ENCODE measurements around the gene SIRPG.

The SIRPG gene

DNA sequence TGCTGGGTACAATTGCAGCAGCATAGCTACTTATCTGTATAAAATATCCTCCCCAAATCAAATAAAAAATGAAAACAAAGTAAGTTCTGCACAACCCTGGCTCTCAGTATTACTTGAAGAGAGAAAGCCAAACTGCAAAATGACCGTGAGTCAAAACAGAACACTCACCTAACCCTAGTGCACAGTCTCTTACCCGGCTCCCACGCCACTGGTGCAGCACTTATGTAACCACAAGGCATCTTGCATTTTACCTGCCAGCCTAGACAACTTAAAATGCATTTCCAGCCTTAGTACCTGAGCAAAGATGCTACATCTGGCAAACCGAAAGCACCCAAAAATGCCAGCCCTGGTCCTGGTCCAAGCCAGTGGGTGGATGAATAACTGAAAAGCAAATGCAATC lies 25.4 kb downstream of the SIRPG start:
- no peak overlapping the region for H3K4me3 ChIP-seq (replicated peaks; ENCODE audit: insufficient read depth, low read length)
- no peaks in the 10 kb centered on the region for H3K27me3 ChIP-seq (ENCODE audit: insufficient read depth, poor library complexity, severe bottlenecking)
- DNase-seq (ENCODE audit: low read depth in 1 of 2, low spot score in 1 of 2): no peak
- H3K27ac ChIP-seq (replicated peaks): no peak overlapping the region
- TF ChIP-seq, protein P1, sequence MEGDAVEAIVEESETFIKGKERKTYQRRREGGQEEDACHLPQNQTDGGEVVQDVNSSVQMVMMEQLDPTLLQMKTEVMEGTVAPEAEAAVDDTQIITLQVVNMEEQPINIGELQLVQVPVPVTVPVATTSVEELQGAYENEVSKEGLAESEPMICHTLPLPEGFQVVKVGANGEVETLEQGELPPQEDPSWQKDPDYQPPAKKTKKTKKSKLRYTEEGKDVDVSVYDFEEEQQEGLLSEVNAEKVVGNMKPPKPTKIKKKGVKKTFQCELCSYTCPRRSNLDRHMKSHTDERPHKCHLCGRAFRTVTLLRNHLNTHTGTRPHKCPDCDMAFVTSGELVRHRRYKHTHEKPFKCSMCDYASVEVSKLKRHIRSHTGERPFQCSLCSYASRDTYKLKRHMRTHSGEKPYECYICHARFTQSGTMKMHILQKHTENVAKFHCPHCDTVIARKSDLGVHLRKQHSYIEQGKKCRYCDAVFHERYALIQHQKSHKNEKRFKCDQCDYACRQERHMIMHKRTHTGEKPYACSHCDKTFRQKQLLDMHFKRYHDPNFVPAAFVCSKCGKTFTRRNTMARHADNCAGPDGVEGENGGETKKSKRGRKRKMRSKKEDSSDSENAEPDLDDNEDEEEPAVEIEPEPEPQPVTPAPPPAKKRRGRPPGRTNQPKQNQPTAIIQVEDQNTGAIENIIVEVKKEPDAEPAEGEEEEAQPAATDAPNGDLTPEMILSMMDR (IDR thresholded peaks at IDR 0.05; ENCODE audit: insufficient read depth, low read length): no peak
- TF ChIP-seq SPI1 (IDR thresholded peaks at IDR 0.05; ENCODE audit: borderline replicate concordance, low read depth) (no peak), POLR2AphosphoS5 (IDR thresholded peaks at IDR 0.05; ENCODE audit: low read depth) (no peak), GABPA (IDR thresholded peaks at IDR 0.05; ENCODE audit: low read depth) (no peak)
- TF ChIP-seq, protein P2, sequence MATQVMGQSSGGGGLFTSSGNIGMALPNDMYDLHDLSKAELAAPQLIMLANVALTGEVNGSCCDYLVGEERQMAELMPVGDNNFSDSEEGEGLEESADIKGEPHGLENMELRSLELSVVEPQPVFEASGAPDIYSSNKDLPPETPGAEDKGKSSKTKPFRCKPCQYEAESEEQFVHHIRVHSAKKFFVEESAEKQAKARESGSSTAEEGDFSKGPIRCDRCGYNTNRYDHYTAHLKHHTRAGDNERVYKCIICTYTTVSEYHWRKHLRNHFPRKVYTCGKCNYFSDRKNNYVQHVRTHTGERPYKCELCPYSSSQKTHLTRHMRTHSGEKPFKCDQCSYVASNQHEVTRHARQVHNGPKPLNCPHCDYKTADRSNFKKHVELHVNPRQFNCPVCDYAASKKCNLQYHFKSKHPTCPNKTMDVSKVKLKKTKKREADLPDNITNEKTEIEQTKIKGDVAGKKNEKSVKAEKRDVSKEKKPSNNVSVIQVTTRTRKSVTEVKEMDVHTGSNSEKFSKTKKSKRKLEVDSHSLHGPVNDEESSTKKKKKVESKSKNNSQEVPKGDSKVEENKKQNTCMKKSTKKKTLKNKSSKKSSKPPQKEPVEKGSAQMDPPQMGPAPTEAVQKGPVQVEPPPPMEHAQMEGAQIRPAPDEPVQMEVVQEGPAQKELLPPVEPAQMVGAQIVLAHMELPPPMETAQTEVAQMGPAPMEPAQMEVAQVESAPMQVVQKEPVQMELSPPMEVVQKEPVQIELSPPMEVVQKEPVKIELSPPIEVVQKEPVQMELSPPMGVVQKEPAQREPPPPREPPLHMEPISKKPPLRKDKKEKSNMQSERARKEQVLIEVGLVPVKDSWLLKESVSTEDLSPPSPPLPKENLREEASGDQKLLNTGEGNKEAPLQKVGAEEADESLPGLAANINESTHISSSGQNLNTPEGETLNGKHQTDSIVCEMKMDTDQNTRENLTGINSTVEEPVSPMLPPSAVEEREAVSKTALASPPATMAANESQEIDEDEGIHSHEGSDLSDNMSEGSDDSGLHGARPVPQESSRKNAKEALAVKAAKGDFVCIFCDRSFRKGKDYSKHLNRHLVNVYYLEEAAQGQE (IDR thresholded peaks at IDR 0.05; ENCODE audit: insufficient replicate concordance, low read depth): no peak

DNA sequence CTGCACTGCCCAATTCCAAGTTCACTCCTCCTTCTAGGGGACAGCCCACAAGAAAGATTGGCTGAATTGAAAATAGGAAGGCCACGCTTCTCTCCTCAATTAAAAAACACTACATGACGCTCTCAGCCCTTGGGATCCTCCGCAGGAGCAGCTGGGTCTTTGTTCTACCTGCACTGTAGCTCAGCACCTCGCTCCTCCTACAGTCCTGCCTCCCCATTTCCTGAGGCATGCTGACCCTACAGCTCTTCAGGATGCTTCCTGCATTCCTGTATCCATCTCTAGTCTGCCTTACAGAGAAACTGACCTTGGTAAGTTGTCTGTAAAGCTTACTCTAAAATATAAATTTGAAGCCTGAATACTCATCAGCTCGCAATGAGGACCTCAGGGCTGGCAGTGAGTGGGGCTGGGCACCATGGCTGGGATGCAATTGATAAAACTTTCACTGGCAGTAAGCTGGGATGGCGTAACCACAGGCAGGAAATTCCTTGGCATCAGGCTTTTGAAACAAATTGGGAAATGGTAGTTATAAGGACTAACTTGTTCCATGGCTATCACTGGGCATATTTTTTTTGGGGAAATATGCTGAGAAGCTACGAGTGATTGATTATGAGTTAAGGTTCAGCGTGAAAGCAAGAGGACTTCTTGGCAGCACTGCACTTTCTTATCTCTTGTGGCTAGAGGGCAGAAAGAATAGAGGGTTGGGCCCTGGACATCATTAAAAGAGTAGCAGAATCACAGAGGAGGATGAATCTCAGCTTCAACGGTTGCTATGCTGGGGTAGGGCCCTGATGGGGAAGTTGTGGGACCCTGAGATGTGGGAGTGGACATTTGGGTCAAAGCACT lies 26.0 kb downstream of the SIRPG start:
- DNase-seq (ENCODE audit: low read depth in 1 of 2, low spot score in 1 of 2): peak in 1 of 2 experiments; percentile 49
- H3K27ac ChIP-seq (replicated peaks): no peak overlapping the region
- H3K4me3 ChIP-seq (replicated peaks; ENCODE audit: insufficient read depth, low read length): no peak overlapping the region
- no peaks in the 10 kb centered on the region for H3K27me3 ChIP-seq (ENCODE audit: insufficient read depth, poor library complexity, severe bottlenecking)
- TF ChIP-seq, protein P2 (IDR thresholded peaks at IDR 0.05; ENCODE audit: insufficient replicate concordance, low read depth): no peak
- TF ChIP-seq SPI1 (IDR thresholded peaks at IDR 0.05; ENCODE audit: borderline replicate concordance, low read depth) (no peak), GABPA (IDR thresholded peaks at IDR 0.05; ENCODE audit: low read depth) (no peak), POLR2AphosphoS5 (IDR thresholded peaks at IDR 0.05; ENCODE audit: low read depth) (no peak)
- TF ChIP-seq, protein P1 (IDR thresholded peaks at IDR 0.05; ENCODE audit: insufficient read depth, low read length): no peak

DNA sequence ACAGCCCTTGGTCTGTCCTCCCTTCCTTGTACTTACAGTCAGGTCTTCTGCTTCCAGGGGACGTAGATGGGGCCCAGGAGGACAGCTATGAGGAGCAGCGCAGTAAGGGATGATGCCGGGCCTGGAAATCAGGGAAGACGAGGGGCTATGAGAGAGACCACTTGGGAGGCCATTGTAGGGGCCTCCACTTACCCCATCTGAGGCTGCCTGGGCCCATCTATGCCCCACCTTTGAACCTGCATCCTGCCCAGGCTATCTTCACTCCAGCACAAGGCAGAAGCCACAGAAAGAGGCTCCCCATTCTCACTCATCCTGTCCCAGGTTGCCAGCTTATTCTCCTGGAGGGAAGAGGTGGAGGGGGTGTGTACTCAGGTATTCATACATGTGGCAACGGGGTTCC lies 27.4 kb downstream of the SIRPG start:
- H3K4me3 ChIP-seq (replicated peaks; ENCODE audit: insufficient read depth, low read length): no peak overlapping the region
- no peaks in the 10 kb centered on the region for H3K27me3 ChIP-seq (ENCODE audit: insufficient read depth, poor library complexity, severe bottlenecking)
- TF ChIP-seq POLR2AphosphoS5 (IDR thresholded peaks at IDR 0.05; ENCODE audit: low read depth) (no peak), GABPA (IDR thresholded peaks at IDR 0.05; ENCODE audit: low read depth) (no peak), SPI1 (IDR thresholded peaks at IDR 0.05; ENCODE audit: borderline replicate concordance, low read depth) (no peak)
- TF ChIP-seq, protein P2 (IDR thresholded peaks at IDR 0.05; ENCODE audit: insufficient replicate concordance, low read depth): no peak
- TF ChIP-seq, protein P1 (IDR thresholded peaks at IDR 0.05; ENCODE audit: insufficient read depth, low read length): no peak
- no peak for DNase-seq (ENCODE audit: low read depth in 1 of 2, low spot score in 1 of 2)
- H3K27ac ChIP-seq (replicated peaks): no peak overlapping the region

All from HL-60 (cell line).